Uterus (tissue), 4 donors: ENCODE measurements around the gene MATCAP1. TPM values are rescaled to one million over a fixed set of nuclear protein-coding genes. Genes with fewer than 3 reads are reported as not detected.

Experiments
- DNase-seq, 2 donors: peaks; one replicate each; pipeline ENCODE4 v3.0.0-alpha.2; 2019 to 2020
- H3K27ac ChIP-seq, 2 donors: fragments of 200-600 bp; sonication (generic); 1 replicate in 1 of 2; 2 replicates in 1 of 2; pipeline ENCODE4 v1.5.1; 2016 to 2018
- H3K27me3 ChIP-seq, 2 donors: fragments of 200-600 bp; sonication (generic); one replicate each; pipeline ENCODE4 v1.5.1; 2018 to 2019; ENCODE audit warnings: control low read depth in 1 of 2
- H3K36me3 ChIP-seq, 2 donors: fragments of 200-600 bp; sonication (generic); one replicate each; pipeline ENCODE4 v1.5.1; 2019; ENCODE audit warnings: control low read depth in 1 of 2
- H3K4me1 ChIP-seq, 2 donors: fragments of 200-600 bp; sonication (generic); one replicate each; pipeline ENCODE4 v1.5.1; 2018 to 2019; ENCODE audit warnings: control low read depth in 1 of 2
- H3K4me3 ChIP-seq, 2 donors: fragments of 200-600 bp; sonication (generic); 1 replicate in 1 of 2; 2 replicates in 1 of 2; pipeline ENCODE4 v1.5.1; 2018 to 2019; ENCODE audit warnings: mild to moderate bottlenecking in 1 of 2
- H3K9me3 ChIP-seq, 2 donors: fragments of 200-600 bp; sonication (generic); one replicate each; pipeline ENCODE4 v1.5.1; 2019; ENCODE audit warnings: control low read depth in 1 of 2
- CTCF ChIP-seq, 4 experiments: fragments of 200-600 bp in 2 of 4; fragments of 450-650 bp in 2 of 4; sonication (generic) in 2 of 4; IDR thresholded peaks; one replicate each; pipeline ENCODE4 v1.5.1; 2016 to 2019; ENCODE audit warnings: antibody characterized with exemption in 4 of 4, mild to moderate bottlenecking in 2 of 4, moderate library complexity in 1 of 4
- POLR2A ChIP-seq, 2 donors: fragments of 450-650 bp; IDR thresholded peaks; one replicate each; pipeline ENCODE4 v1.6.1; 2016; ENCODE audit warnings: antibody characterized with exemption in 2 of 2, mild to moderate bottlenecking in 1 of 2, moderate library complexity in 1 of 2
- intact Hi-C: fragments of 100-400 bp; cut with DNase I; formaldehyde crosslinking; loops from one replicate; pipeline ENCODE4 v1.15.1; 2023; ENCODE audit warnings: low total_unique reads
- total RNA-seq, 4 donors: library from RNA; depleted of rRNA in 3 of 4; stranded (reverse); fragments of >200 nt in 3 of 4; gene quantifications; one replicate each; pipeline versions ENCODE4 v1.1.0 to v1.2.4, GENCODE V29; 2014 to 2023
- donor health status: DM: yes; HTN: yes; CAD: no.

The MATCAP1 gene
- total RNA-seq, 4 donors from 2014 or later, result 10.9 to 35.4 (median 20.5) TPM

- no peak for TF ChIP-seq POLR2A (IDR thresholded peaks at IDR 0.05)
- TF ChIP-seq CTCF (IDR thresholded peaks at IDR 0.05), result no peak
- H3K27ac ChIP-seq, result peak overlapping the region; percentile 85 to 93
- no peak for DNase-seq
Observed at GRCh38 chr16:67170949-67171649, 12.7 kb downstream of the MATCAP1 start.

DNA sequence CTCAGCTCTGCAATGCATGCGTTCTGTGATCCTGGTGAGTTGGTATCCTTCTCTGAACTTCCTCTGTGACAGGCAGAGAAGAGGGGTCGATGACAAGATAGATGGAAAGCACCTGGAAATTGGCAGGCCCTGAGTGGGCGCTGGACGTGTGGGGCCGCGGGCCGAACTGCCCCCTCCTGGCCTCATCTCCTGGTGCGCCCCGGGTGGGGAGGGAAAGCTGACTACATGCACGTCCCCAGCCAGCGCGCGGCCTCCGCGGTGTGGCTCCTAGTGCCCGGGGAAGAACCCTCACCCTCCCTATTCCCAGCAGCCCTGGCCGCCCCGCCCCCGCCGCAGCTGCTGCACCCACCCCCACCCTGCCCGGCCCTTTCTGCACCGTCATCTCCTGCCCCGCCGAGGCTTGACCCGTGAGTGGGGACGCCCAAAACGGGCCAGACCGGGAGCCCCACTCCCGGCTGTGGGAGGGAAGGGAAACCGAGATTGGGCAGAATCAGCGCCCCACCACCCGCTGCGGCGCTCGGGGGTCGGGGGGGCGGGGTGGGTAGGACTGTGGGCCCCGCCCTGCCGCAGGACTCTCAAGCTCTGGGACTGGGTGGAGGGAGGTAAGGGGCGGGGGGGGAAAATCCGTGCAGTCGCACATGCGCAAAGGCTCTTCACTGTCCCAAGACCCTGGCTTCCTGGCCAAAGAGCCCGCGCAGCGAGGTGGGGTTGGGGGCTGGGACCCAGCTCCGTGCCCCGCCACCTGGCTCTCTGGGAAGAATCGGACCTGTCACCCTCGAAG, 13.4 kb downstream of the MATCAP1 start, which contains the start of gene NOL3:
Gene NOL3, plus strand, starts transcription at position 371 of the 781 bp plus-strand sequence.
- H3K27me3 ChIP-seq, result no peaks in the 10 kb centered on the region
- peaks cover 0 to 10% of the 10 kb centered on the region in 2 donors for H3K4me1 ChIP-seq
- no peaks in the 10 kb centered on the region for H3K9me3 ChIP-seq
- peak within 1 kb of the TSS; percentile 45 to 49 for H3K4me3 ChIP-seq
- no peaks in the 10 kb centered on the region for H3K36me3 ChIP-seq
- intact Hi-C loops, result no loop called here
- peak within 1 kb of the TSS; percentile 85 to 93 for H3K27ac ChIP-seq
- peak; percentile 80 to 83 for DNase-seq
- TF ChIP-seq POLR2A (IDR thresholded peaks at IDR 0.05) (peak in 1 of 2 donors; percentile 43), CTCF (IDR thresholded peaks at IDR 0.05) (no peak)

More at GRCh38 chr16:67170949-67171649, 12.7 kb downstream of the MATCAP1 start:
- Histone ChIP-seq H3K9me3 (no peaks in the 10 kb centered on the region), H3K4me1 (peaks cover 0 to 10% of the 10 kb centered on the region in 2 donors), H3K36me3 (no peaks in the 10 kb centered on the region), H3K27me3 (no peaks in the 10 kb centered on the region), H3K4me3 (peak overlapping the region; percentile 45 to 49)
- intact Hi-C loops, result no loop called here

DNA sequence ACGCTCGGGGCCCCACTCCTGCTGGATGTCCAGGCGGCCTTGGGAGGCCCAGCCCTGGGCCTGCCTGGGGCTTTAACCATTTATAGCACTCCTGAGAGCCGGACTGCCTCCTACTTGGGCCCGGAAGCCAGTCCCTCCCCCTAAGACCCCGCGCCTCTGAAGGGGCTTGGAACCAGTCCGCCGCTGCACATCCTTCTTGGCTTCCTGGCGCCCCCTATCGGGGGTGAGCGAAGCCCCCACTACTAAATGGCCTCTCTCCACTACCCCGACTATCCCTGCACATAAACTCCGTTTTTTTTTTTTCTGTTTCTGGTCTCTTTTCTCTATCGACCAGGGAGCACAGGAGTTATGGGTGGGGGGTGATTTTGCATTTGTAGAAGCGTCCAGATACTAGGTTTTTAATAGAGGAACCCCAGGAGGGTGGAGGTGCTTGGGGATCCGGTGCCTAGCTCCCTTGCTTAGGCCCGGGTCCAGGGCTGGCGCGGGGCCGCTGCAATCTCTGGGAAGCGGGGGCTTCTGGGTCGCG, 14.1 kb downstream of the MATCAP1 start:
- H3K36me3 ChIP-seq, result no peaks in the 10 kb centered on the region
- peaks cover 0 to 10% of the 10 kb centered on the region in 2 donors for H3K4me1 ChIP-seq
- peak overlapping the region; percentile 45 to 49 for H3K4me3 ChIP-seq
- intact Hi-C loops, result no loop called here
- TF ChIP-seq POLR2A (IDR thresholded peaks at IDR 0.05) (no peak), CTCF (IDR thresholded peaks at IDR 0.05) (peak in 3 of 4 experiments; percentile 17 to 41 (median 19))
- H3K27me3 ChIP-seq, result no peaks in the 10 kb centered on the region
- H3K9me3 ChIP-seq, result no peaks in the 10 kb centered on the region
- DNase-seq, result no peak
- H3K27ac ChIP-seq, result peak overlapping the region; percentile 85 to 93

DNA sequence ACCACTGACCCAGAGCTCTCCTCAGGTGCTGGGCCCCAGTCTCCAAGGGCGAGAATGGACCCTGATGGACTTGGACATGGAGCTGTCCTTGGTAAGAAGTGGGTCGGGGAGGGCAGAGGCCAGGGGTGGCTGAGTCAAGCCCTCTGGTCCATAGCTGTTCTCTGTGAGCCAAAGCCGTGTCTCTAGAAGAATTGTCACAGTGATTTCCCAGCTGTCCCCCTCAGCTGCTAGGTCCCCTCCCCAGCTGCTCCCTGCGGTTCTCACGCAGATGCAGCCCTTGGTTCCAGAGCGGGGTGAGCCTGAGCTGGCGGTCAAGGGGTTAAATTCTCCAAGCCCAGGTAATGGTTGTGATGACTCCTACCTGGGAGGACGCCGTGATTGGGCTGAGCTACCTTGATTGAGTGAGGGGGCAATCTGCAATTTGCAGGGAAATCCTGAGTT, 14.7 kb downstream of the MATCAP1 start:
- no peaks in the 10 kb centered on the region for H3K36me3 ChIP-seq
- peak overlapping the region in 1 of 2 donors; percentile 93 for H3K27ac ChIP-seq
- no peak overlapping the region for H3K4me3 ChIP-seq
- H3K9me3 ChIP-seq, result no peaks in the 10 kb centered on the region
- intact Hi-C loops, result no loop called here
- no peak for DNase-seq
- no peaks in the 10 kb centered on the region for H3K27me3 ChIP-seq
- no peak for TF ChIP-seq CTCF (IDR thresholded peaks at IDR 0.05)
- no peak for TF ChIP-seq POLR2A (IDR thresholded peaks at IDR 0.05)
- peaks cover 0 to 15% of the 10 kb centered on the region in 2 donors for H3K4me1 ChIP-seq
